ENCODE data around the gene AGR3.
"Not testable (repeated sequence)": the region's sequence is repeated elsewhere in the genome, so short reads cannot be mapped to it uniquely, and the experiment has no call there.

Gene AGR3

DNA sequence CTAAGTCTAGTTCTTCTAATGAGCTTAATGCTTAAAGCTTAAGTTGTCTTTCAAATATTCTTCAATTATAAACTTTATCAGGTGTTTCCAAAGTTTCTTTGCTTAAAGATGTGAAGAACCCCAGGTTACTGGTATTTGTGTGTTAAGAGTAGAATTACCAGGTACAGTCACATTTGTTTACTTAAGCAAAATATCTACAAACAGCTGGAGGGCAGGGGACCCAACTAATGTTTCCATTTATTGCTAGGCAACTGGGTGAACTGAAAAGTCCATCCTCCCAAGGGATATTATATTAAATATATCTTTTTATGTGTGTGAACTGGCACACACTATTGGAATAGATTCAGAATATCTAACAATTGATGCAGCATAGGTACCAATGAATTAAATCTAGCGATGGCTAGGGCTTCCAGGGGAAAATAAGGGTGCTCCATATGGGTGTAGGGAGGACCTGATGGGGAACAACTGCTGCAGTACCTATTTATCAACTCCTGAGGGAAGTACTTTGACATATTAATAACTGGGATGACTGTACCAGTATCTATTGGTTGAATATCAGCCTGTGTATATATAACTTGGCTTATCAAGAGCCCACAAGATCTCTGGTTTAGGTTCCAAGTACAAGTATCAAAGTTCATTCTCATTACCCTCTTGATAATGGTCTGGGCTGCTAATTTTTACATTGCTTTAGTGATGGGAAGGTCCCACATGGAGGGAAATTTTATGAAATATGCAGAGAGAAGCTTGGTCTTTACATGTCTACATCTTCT lies 10.3 kb upstream of the AGR3 start:
- no peak for DNase-seq (ENCODE audit: low read depth in 3 of 3, low spot score in 1 of 3)

DNA sequence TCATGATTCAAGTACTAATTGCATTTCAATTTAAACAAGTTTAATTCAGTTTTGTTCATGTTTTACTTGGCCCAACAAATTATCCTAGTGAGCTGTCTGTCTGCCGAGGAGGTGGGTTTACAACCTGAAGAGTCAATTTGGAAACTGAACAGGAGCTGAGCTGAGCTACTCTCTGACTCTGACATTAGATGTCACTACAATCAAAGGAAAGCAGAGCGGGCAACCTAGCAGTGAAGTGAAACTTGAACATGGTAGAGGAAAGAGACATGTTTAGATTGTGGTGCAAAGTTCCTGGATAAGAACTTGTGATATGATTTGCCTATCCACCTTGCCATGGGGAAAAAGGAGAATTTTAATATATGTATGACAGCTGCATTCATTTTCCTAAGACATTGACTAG lies 9.6 kb upstream of the AGR3 start:
- no peak for DNase-seq (ENCODE audit: low read depth in 3 of 3, low spot score in 1 of 3)

DNA sequence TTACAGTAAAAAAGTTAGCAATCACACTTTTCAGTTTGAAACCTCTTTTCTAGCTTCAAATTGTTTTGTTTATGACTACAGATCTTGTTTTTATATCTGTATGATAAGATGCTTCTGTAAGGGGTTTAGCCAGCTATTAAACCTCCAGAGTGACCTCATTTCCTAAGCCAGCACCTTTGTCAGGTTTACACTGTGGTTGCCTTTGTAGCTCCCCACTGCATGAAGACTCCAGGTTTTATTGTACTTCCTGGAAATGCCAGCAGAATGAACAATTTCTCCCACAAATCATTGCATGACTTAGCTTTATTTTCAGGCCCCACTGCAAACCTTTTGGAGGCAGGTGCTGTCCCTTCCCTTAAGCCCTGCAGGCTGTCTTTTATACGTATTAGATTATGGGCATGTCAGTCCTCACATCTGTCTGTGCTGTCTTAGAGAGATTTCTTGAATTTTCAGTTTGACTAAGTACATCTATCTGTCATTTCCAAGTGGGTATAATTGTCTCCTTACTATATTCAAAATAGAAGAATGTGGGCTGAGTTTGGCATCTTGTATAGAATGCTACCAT lies 8.2 kb upstream of the AGR3 start:
- no peak for DNase-seq (ENCODE audit: low read depth in 3 of 3, low spot score in 1 of 3)

DNA sequence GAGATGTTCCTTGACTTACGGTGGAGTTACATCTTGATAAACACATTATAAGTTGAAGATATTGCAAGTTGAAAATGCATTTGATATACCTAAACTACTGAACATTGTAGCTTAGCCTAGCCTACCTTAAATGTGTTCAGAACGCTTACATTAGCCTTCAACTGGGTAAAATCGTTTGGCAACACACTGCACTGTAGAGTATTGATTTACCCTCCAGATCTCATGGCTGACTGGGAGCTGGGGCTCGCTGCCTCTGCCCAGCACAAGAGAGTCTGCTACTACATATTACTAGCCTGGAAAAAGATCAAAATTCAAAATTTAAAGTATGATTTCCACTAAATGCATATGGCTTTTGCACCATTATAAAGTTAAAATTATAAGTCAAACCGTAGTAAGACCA lies 7.5 kb upstream of the AGR3 start:
- DNase-seq (ENCODE audit: low read depth in 3 of 3, low spot score in 1 of 3), result no peak

DNA sequence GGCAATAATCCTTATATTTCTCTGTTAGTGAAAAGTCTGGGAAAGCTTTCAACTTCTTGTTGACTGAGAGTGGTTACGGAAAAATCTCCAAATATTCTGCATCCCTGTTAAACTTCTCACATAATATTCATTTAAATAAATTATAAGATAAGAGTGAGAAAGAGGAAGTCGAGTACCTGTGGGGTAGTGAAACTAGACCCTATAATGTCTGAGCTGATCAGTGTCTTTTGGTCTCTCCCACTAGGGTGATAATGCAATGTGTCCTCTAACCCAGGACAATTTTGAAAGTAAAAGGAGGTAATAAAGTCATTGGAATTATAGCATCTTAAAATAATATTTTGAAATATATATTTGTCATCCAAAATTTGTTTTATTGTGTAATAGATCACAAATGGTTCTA lies 2.1 kb upstream of the AGR3 start:
- DNase-seq (ENCODE audit: low read depth in 3 of 3, low spot score in 1 of 3), result no peak

DNA sequence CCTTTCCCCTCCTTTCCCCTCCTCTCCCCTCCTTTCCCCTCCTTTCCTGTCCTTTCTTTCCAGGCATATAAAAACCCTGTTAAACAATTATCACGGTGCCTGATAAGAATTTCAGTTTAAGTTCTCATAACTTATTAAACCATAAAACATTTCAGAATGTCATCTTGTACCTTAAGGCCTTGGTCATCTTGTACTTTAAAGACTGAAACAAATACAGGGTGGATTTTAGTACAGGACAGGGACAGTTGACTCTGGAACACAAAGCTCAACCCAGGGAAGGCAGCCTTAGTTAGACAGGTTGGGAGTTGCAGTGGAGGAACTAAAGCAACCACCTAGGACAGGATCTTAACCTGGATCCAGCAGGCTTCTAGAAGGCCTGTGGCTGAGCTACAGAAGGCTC lies 1.2 kb downstream of the AGR3 start:
- no peak for DNase-seq (ENCODE audit: low read depth in 3 of 3, low spot score in 1 of 3)

DNA sequence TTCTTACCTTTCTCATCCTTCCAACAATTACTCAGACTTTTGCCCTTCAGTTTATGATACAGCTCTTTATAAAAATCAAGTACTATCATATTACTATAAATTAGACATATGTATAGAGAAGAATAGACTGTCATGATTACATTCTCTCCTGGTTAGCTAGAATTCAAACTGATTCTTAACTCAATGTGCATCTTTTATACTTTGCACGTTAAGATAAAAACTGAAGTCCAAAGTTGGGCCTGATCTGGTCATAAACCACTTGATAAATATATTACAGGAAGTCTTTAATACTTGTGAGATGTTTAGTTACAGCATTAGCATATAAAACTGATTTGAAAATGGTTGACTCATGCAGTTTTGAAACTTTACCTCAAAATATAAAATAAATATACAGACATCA lies 2.6 kb downstream of the AGR3 start:
- DNase-seq (ENCODE audit: low read depth in 3 of 3, low spot score in 1 of 3), result no peak

DNA sequence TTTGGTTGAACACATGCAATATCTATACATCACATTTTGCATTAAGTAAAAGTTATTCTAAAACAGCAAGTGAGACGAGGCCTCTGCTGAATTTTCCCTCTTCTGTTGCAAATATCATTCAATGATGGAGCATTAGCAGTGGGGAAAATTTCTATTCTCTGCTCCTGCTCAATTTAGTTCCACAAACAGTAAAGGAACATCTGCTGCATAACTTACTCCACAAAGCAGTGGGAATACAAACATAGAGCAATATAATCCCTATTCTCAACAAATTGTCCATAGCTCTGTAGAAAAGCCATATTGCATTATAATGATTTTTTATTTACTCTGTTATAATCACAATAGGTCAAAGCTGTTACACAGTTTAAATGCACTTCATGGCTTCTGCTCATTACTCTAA lies 5.9 kb downstream of the AGR3 start:
- DNase-seq (ENCODE audit: low read depth in 3 of 3, low spot score in 1 of 3), result no peak

DNA sequence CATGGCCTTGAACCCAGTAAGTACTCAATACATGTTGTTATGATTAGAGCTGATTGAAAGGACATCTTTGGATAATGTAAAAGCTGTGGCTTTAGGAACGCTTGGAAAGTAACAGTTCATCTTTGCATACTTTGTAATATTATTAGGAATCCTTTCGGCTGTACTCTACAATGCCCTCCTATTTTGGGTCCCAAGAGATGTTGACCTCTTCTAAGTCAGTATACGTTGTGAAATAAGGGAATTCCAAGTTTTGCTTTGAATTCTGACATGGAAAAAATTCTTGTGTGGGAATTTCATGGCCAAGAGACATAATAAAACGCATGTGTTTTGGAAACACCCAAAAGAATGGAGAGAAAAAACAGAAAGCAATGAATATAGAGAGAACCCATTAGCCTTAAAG lies 7.7 kb downstream of the AGR3 start:
- no peak for DNase-seq (ENCODE audit: low read depth in 3 of 3, low spot score in 1 of 3)

DNA sequence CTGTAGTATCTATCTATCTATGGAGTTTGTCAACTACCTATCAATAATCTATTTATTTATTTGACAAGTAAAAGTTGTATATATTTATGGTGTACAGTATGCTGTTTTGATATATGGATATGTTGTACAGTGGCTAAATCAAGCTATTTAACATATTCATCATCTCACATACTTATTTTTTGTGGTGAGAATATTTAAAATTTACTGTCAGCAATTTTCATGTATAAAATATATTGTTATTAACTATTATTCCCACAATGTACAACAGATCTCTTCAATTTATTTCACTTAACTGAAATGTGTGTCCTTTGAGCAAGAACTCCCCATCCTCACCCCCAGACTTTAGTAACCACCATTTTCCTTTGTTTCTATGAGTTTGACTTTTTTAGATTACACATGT lies 14.5 kb downstream of the AGR3 start:
- DNase-seq (ENCODE audit: low read depth in 3 of 3, low spot score in 1 of 3), result no peak

DNA sequence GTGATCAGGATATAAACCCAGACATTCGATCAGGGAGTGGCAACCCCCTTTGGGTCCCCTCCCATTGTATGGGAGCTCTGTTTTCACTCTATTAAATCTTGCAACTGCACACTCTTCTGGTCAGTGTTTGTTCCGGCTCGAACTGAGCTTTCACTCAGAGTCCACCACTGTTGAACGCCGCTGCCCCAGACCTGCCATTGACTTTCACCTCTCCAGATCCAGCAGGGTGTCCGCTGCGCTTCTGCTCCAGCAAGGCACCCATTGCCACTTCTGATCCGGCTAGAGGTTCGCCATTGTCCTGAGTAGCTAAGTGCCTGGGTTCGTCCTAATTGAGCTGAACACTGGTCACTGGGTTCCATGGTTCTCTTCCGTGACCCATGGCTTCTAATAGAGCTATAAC lies 28.6 kb downstream of the AGR3 start:
- DNase-seq (ENCODE audit: low read depth in 3 of 3, low spot score in 1 of 3), result not testable (repeated sequence)

DNA sequence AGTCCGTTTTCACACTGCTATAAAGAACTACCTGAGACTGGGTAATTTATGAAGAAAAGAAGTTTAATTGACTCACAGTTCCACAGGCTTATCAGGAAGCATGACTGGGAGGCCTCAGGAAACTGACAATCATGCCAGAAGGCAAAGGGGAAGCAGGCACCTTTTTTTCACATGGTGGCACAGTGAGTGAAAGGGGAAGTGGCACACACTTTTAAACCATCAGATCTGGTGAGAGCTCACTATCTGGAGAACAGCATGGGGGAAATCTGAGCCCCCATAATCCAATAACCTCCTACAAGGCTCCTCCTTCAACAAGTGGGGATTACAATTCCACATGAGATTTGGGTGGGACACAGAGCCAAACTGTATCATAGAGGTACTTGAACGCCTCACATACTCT lies 30.0 kb downstream of the AGR3 start:
- DNase-seq (ENCODE audit: low read depth in 3 of 3, low spot score in 1 of 3), result no peak

DNA sequence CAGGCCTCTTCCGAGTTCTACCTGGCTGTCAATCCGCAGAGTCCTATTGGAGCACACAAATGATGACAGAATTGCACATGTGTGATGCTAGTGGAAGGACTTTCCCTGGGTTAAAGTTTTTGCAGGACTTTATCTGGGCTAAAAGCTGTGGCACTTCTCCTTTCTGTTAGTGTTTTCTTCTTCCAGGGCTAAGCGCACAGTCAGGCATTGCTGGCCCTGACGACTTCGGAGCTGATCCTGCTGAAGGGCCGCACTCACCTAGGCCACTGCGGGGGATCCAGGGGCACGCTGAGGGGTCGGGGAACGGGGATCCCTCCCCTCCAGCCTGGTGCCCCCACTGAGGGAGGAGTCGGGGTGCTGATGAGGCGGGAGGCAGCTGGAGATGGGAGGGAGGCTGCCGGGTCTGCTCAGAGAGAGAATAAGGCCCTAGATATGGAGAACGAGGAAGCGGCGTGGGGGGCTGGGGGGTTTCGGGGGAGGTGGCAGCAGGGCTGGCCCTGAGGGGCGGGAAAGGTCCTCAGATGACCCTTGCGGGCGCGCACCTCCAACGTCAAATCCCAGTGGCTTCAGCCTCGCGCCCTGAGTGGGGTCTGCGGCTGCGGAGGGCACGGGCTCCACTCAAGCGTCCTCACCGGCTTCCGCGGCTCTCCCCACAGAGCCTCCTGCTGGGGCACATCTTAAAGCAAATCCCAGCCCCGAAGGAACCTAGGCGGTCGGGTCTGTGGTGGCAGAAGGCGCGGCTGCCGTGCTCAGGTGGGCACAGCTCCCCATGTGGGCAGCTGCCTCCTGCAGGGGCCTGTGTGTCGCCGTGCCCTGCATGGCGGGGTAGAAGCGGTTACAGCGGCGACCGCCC lies 30.9 kb downstream of the AGR3 start:
- DNase-seq (ENCODE audit: low read depth in 3 of 3, low spot score in 1 of 3), result no peak

DNA sequence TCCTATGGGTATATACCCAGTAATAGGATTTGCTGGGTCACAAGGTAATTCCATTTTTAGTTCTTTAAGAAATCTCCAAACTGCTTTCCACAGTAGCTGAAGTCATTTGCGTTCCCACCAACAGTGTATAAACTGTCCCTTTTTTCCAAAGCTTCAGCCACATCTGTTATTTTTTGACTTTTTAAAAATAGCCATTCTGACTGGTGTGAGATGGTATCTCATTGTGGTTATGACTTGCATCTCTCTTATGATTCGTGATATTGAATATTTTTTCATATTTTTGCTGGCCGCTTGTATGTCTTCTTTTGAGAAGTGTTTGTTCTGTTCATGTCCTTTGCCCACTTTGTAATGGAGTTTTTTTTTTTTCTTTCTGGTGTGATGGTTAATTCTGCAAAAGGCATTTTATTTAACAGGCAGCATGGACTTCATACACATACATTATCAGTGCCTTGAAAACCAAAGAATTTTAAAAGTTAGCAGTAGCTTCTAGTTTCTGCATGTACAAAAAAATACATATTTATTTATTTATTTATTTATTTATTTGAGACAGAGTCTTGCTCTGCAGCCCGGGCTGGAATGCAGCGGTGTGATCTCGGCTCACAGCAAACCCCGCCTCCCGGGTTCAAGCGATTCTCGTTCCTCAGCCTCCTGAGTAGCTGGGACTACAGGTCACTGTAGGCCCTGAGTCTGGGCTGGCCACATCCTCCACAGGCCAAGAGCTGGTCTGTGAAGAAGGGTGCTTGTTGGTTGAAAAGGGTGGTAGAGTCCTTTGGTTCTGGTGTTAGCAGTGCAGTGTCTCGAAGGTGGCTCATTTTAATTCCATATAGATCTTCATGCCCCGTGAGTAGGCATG lies 32.3 kb downstream of the AGR3 start:
- DNase-seq (ENCODE audit: low read depth in 3 of 3, low spot score in 1 of 3), result no peak

DNA sequence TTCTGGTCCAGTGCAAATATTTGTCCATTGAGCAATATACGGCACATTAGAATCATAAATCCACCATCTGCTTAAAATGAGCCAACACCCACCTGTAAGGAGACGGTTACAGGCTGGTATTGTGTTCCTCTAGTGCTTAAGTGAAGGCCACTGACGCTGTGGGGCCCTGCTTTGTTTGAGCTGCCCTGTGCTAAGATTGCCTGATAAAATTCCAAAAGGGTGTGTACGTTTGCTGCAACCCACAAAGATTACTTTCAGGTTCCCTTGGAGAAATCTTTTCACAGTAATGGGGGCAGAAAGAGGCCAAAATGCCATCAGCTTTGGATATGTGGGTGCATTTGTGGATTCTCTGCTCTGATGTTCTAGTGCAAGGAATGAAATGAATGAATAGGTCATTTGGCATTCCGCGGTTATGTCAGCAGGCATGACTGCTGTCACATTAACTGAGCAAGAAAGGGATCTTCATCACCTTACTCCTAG lies 34.4 kb downstream of the AGR3 start:
- no peak for DNase-seq (ENCODE audit: low read depth in 3 of 3, low spot score in 1 of 3)

DNA sequence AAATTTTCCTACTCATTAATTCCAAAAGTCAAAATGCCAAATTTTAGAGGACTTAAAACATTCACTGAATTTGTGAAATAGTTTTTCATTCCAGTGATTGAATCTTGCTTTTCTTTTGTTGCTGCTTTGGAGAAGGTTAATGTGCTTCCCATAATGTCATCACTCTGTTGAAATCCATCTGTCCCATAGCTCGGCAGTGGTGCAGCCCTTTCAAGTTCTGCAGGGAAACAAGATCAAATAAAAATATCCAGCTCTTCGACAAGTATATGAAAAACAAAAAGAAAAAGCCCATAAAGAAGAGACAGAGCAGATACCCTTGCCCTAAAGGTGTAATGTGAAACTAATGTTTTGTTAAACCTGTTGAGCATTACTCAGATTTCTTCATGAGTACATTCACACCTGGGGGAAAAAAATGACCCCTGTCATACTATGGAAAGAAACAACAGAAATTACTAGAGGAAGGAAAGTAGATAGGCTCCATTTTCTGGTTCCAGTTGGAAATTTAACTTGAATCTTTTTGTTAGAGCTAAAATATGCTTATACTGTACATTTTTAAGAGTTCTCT lies 35.1 kb downstream of the AGR3 start:
- no peak for DNase-seq (ENCODE audit: low read depth in 3 of 3, low spot score in 1 of 3)

DNA sequence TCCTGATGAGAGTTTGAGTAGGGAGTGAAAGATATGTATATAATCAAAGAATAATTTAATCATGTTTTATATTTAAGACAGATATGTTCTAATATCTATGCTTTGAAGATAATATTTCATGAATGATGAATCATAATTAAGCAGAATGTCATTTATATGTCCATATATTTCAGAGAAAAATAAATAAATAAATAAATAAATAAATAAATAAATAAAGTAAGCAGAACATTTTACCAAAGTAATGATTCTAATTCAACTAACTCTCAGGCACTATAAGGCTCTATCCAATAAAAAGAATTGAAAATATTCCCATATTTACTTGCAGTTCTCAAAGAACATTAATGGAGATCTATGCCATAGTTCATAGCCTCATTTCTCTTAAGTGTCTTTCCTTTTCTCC lies 36.0 kb downstream of the AGR3 start:
- DNase-seq (ENCODE audit: low read depth in 3 of 3, low spot score in 1 of 3), result no peak

DNA sequence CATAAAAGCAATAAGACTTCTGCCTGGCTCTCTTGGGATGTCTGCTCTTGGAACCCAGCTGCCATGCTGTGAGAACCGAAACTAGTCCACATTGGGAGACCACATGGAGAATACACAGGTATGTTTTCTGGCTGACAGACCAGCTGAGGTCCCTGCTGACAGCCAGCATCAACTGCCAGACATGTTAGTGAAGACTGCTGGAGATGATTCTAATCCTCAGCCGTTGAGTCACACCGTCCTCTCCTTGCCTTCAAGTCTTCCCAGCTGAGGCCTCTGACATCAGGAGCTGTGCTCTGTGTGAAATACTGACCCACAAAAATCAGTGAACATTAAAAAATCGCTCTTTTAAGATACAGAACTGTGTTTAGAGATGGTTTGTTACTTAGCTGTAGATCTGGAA lies 40.1 kb downstream of the AGR3 start:
- DNase-seq (ENCODE audit: low read depth in 3 of 3, low spot score in 1 of 3), result no peak

DNA sequence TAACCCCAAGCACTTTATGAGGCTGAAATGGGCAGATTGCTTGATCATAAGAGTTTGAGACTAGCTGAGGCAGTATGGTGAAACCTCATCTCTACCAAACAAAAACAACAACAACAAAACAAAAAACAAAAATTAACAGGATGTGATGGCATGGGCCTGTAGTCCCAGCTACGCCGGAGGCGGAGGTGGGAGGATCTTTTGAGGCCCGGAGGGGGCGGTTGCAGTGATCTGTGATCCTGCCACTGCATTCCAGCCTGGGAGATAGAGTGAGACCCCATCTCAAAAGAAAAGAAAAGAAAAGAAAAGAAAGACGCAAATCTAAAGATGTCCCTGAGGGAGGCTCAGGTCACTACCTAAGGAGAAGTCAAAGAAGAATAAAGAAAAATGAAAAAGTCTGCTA lies 41.7 kb downstream of the AGR3 start:
- no peak for DNase-seq (ENCODE audit: low read depth in 3 of 3, low spot score in 1 of 3)

DNA sequence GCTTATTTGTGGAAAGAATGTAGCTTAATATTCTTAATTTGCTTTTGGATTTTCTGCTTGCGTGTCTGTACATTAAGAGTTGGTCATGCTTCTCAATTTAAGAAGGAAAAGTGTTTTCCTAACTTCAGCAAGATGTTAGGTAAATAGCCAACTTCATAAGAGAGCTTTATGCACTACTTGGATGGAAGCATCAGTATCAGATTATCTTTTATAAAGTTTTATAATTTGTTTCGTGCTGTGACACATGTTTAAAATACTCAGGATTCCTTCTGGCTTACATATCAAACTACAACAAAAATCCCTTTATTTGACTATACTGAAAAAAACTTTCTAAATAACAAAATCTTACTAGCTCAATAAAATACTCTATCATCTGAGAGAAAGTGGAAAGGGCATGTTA lies 42.1 kb downstream of the AGR3 start:
- DNase-seq (ENCODE audit: low read depth in 3 of 3, low spot score in 1 of 3), result no peak

DNA sequence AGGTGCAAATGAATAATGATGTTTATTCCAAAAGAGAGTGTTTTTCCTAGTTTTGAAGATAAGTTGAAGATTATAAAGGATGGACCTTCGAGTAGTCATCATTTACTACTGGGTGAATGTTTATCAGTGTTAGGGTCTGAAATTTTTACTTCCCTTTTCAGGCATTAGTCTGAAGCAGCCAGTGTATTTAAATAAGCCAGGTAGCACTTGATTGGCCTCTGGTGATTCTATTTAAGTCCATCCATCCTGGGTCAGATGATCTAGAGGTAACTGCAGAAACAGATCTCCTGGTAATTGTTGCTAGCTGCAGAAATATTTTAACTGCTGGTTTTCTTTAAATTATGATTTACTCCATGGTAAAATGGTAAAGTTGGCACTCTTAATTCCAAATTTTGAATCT lies 42.9 kb downstream of the AGR3 start:
- DNase-seq (ENCODE audit: low read depth in 3 of 3, low spot score in 1 of 3), result no peak

Data from stimulated activated CD4-positive, alpha-beta T cell treated with anti-CD3 and anti-CD28 coated beads, TNF-alpha, amount 100 ng/mL, for 1 hour (primary cell).